DND-41 (cell line): ENCODE measurements around the gene CPNE4.

Experiments used
- ATAC-seq: fragments of 200-7000 bp; cut with Tn5 transposase; 3 replicates; pipeline ENCODE4 v1.9.1; 2021; ENCODE audit warnings: low read depth; ENCODE audit not compliant: insufficient read depth
- DNase-seq: peaks from one replicate; pipeline ENCODE4 v3.0.0-alpha.2; 2020
- H2AFZ ChIP-seq: 2 replicates; pipeline ENCODE4 v1.6.0; 2012; ENCODE audit warnings: low read depth, low read length
- H3K27ac ChIP-seq: 2 replicates; pipeline ENCODE4 v1.5.1; 2012; ENCODE audit warnings: low read length, inconsistent platforms
- H3K27me3 ChIP-seq: fragments of 200-600 bp; sonication (generic); 2 replicates; pipeline ENCODE4 v1.6.0; 2012; ENCODE audit warnings: low read length, mild to moderate bottlenecking, inconsistent platforms; ENCODE audit not compliant: insufficient read depth, poor library complexity
- H3K36me3 ChIP-seq: 2 replicates; pipeline ENCODE4 v1.5.1; 2012; ENCODE audit warnings: low read length, inconsistent platforms; ENCODE audit not compliant: insufficient read depth
- H3K4me1 ChIP-seq: 2 replicates; pipeline ENCODE4 v1.5.1; 2012; ENCODE audit warnings: mild to moderate bottlenecking, low read length; ENCODE audit not compliant: insufficient read depth
- H3K4me2 ChIP-seq: 2 replicates; pipeline ENCODE4 v1.6.0; 2012; ENCODE audit warnings: mild to moderate bottlenecking, moderate library complexity, low read length, inconsistent platforms; ENCODE audit not compliant: insufficient read depth
- H3K4me3 ChIP-seq, 2 experiments: fragments of 200-600 bp in 1 of 2; shearing (Covaris generic) in 1 of 2; 2 replicates each; pipeline ENCODE4 v1.5.1; 2012 to 2016; ENCODE audit warnings: inconsistent platforms in 2 of 2, low read length in 2 of 2, mild to moderate bottlenecking in 2 of 2, low read depth in 1 of 2, moderate library complexity in 1 of 2
- H3K79me2 ChIP-seq: 2 replicates; pipeline ENCODE4 v1.6.0; 2012; ENCODE audit warnings: low read length, inconsistent platforms; ENCODE audit not compliant: insufficient read depth
- H3K9ac ChIP-seq: 2 replicates; pipeline ENCODE4 v1.6.0; 2012; ENCODE audit warnings: low read depth, mild to moderate bottlenecking, inconsistent platforms, low read length, moderate library complexity
- H3K9me3 ChIP-seq: 2 replicates; pipeline ENCODE4 v1.5.1; 2012; ENCODE audit warnings: low read length, moderate library complexity, mild to moderate bottlenecking, inconsistent platforms; ENCODE audit not compliant: insufficient read depth, severe bottlenecking
- H4K20me1 ChIP-seq: 2 replicates; pipeline ENCODE4 v1.6.0; 2012; ENCODE audit warnings: low read length; ENCODE audit not compliant: insufficient read depth
- CTCF ChIP-seq: IDR thresholded peaks from 2 replicates; pipeline ENCODE4 v1.5.1; 2012; ENCODE audit warnings: borderline replicate concordance, low read length, moderate library complexity, mild to moderate bottlenecking; ENCODE audit not compliant: poor library complexity, severe bottlenecking; ENCODE audit errors: extremely low read depth
- EZH2 ChIP-seq: IDR thresholded peaks from 3 replicates; pipeline ENCODE4 v1.6.1; 2012; ENCODE audit warnings: borderline replicate concordance, low read depth, mild to moderate bottlenecking, moderate library complexity, low read length, inconsistent platforms; ENCODE audit not compliant: severe bottlenecking

Gene CPNE4

GRCh38 chr3:131550562-131551465 lies 484.0 kb downstream of the CPNE4 start:
- ATAC-seq (no peak), DNase-seq (no peak)
- no peak for TF ChIP-seq EZH2
- TF ChIP-seq CTCF = no peak
- no peak overlapping the region for H3K4me2 ChIP-seq
- H3K9me3 ChIP-seq = no peaks in the 10 kb centered on the region
- H3K4me3 ChIP-seq = no peak overlapping the region
- no peaks in the 10 kb centered on the region for H3K27me3 ChIP-seq
- H3K9ac ChIP-seq = no peak overlapping the region
- no peak overlapping the region for H3K27ac ChIP-seq
- H2AFZ ChIP-seq = no peak overlapping the region
- no peaks in the 10 kb centered on the region for H4K20me1 ChIP-seq
- no peaks in the 10 kb centered on the region for H3K79me2 ChIP-seq
- H3K36me3 ChIP-seq = no peaks in the 10 kb centered on the region
- no peaks in the 10 kb centered on the region for H3K4me1 ChIP-seq

GRCh38 chr3:131549340-131549739 lies 485.5 kb downstream of the CPNE4 start:
- no peak overlapping the region for H3K27ac ChIP-seq
- H3K27me3 ChIP-seq = peaks cover 4% of the 10 kb centered on the region
- no peaks in the 10 kb centered on the region for H4K20me1 ChIP-seq
- no peak for TF ChIP-seq EZH2
- TF ChIP-seq CTCF = peak; percentile 64
- no peak overlapping the region for H3K4me3 ChIP-seq
- H3K9ac ChIP-seq = no peak overlapping the region
- no peaks in the 10 kb centered on the region for H3K36me3 ChIP-seq
- no peaks in the 10 kb centered on the region for H3K9me3 ChIP-seq
- H3K4me2 ChIP-seq = no peak overlapping the region
- no peak for ATAC-seq
- peak; percentile 9 for DNase-seq
- no peak overlapping the region for H2AFZ ChIP-seq
- H3K79me2 ChIP-seq = no peaks in the 10 kb centered on the region
- H3K4me1 ChIP-seq = no peaks in the 10 kb centered on the region

- no peaks in the 10 kb centered on the region for H3K9me3 ChIP-seq
- H2AFZ ChIP-seq = no peak overlapping the region
- H4K20me1 ChIP-seq = no peaks in the 10 kb centered on the region
- no peak overlapping the region for H3K4me3 ChIP-seq
- H3K4me2 ChIP-seq = no peak overlapping the region
- no peaks in the 10 kb centered on the region for H3K36me3 ChIP-seq
- H3K9ac ChIP-seq = no peak overlapping the region
- TF ChIP-seq CTCF (no peak), EZH2 (no peak)
- no peaks in the 10 kb centered on the region for H3K79me2 ChIP-seq
- peaks cover 5% of the 10 kb centered on the region for H3K27me3 ChIP-seq
- no peaks in the 10 kb centered on the region for H3K4me1 ChIP-seq
- no peak for DNase-seq
- no peak overlapping the region for H3K27ac ChIP-seq
- no peak for ATAC-seq
These were observed 487.2 kb downstream of the CPNE4 start for GRCh38 chr3:131547585-131547984.
